ENCODE results near the gene RAPGEF5.

Gene RAPGEF5

DNA sequence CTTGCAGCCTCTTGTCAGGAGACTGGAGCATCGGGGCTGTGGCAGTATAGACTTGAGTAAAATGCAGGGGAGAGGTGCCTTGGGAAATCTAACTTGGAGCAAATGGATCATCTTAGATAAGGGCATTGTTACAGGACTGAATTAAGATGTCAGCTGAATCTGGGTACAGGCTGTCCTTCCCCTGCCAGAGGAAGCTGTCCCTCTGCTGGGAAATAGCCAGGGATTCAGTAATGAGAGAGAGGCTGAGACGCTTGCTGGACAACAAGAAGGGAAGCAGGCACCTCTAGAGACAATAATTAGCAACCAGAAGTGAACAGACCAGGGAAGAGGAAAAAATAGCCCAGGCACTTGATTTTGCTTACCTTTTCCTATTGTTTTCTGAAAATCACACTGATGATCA is 20.7 kb upstream of the RAPGEF5 start:
- DNase-seq (ENCODE audit: low read depth), result no peak

DNA sequence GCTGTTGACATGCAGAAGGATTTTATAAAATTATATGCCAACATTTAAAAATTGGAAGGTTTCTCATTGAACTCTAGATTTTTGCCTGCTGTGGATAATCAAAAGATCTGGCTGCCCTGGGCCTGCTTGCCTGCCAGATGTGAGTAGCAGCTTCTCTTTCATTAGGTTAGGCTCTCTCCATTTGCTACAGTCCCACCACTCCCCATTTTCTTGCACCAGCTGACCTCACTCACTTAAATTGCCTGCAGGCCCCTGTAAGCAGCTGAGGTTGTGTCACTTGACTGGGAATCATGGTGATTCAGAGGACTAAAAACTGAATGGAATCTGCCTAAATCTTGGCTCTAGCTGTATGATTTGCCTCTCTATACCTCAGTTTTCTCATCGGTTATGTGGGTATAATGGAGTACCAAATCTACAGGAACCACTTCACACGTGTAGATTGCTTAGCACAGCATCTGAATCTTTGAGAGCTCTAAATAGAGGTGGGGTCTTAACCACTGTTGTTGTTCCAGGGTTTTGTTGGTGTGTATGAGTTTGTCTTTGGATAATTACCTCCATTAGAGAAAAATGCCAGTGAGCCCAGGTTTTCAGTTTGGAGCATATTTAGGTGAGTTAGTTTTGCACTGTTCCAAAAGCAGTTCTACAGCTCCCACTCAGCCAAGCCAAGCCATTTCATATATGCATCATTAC is 18.6 kb upstream of the RAPGEF5 start:
- DNase-seq (ENCODE audit: low read depth), result no peak

DNA sequence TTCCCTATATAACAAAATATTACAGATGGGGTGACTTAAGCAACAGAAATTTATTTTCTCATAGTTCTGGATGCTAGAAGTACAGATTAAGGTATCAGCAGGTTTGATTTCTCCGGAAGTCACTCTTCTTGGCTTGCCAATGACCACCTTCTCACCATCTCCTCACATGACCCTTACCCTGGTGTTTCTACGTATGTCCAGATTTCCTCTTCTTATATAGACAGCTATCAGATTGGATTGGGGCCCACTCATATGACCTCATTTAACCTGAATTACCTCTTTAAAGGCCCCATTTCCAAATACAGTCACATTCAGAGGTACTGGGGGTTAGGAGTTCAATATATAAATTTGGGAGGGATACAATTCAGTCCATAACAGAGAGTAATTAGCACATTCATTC is 17.0 kb upstream of the RAPGEF5 start:
- no peak for DNase-seq (ENCODE audit: low read depth)

DNA sequence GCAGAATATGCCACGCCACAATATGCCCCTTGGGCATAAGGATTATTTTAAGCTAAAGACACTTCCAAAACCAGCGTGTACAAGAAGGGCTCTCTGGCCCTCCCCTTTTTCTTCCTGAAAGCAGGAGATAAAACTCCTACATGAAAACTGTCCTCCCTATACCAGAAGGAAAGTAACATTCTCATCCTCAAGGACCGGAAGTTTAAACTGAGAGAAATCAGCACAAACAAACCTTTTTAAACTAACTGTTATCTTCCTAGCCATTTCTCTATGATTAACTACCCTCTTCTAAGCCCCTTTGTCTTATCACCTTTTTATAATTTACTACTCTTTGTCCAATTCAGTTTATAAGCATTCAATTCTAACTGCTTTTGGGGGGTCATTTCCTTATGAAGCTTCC is 16.4 kb upstream of the RAPGEF5 start:
- DNase-seq (ENCODE audit: low read depth), result no peak

DNA sequence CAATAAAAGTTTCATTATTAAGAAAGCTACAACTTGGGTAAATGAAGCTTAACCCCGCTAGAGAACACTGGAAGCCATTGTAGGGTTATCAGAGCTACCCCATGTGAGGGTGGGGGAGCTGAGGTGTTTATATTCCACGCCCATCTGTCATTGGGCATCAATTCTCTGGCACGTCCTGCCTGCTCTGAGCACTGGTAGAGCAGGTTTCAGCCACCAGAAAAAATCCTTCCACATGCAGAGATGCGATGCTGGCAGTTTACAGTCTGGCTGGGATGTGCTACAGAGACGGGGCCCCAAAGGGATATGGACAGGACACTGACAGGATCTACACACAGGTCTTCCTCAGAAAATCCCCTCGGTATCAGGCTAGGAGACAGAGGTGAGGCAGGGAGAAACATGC is 15.9 kb upstream of the RAPGEF5 start:
- DNase-seq (ENCODE audit: low read depth), result no peak

DNA sequence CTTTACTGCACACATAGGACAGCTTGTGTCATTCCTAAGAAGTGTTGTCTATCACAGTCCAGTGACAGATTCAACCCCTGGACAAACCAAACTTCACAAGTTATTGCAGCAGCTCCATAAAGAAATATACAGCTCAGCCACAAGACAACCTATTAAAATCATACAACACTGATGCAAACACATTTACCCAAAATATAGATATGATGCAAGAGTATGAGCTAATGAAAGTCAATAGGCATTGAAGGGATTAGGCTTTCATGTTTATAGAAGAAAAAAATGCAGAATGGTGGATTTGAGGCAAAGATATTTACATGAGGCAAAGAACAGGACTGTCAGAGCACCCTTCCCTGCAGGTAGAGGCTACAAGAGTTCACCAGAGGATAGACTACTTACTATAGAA is 14.9 kb upstream of the RAPGEF5 start:
- DNase-seq (ENCODE audit: low read depth), result no peak

DNA sequence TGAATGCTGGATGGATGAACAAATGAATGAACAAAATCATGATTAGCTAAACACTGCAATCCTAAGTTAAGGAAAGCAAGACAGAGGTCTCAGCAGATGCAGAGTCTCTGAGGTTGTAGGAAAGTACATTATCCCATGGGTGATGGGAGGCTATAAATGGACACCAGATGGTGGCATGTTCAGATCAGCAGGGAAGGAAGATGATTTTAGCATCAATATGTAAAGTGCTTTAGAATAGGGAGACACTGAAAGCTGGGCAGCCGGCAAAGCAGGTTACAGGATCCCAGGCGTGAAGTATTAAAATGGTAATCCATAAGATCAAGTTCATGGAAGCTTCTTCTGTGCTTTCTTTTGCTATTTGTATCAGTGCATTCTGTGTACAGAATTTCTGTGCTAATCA is 7.9 kb upstream of the RAPGEF5 start:
- no peak for DNase-seq (ENCODE audit: low read depth)

DNA sequence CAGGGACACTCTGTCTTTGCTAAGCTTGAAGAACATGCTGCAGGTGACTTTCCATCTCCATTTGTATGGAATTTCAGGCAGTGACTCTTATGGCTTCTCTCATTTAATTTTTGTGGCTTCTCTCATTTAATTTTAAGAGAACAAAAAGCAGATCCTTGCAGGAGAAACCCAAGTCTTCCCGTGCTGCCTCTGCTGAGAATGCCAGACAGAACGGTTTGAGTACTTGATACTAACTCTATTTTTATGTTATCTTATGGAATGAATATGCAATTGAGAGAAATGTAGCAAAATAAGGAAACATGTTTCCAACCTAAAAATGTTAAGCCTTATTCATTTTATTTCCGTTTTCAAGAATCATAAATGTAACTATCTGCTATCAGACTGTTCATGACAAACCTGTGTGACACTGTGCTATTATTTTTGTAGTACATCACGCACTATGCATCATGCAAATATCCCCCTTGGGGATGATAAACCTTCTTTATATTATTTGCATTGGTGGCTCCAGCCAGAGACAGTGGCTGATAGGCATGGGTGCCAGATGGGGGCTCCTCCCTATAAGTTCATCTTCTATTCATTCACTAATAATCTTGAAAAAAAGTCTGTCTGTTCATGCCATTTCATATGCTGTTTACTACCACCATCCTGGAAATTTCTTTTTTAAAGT is 6.9 kb upstream of the RAPGEF5 start:
- no peak for DNase-seq (ENCODE audit: low read depth)

DNA sequence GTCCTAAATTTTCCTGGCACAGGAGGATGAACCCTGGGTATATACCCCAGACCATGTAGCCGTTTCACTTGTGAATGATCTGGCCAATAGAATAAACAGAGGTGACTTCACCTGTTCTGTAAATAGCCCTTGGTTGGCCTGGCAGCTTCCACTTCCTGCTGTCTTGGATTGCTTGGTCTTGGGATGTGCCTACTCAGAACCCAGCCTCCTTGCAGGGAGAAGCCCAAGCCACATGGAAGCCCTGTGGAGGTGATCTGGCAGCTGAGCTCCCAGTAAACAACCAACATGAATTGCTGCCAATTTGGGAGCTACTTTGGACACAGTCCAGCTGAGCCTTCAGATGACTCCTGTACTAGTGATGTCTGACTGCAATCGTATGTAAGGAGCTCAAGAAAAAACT is 4.8 kb upstream of the RAPGEF5 start:
- no peak for DNase-seq (ENCODE audit: low read depth)

DNA sequence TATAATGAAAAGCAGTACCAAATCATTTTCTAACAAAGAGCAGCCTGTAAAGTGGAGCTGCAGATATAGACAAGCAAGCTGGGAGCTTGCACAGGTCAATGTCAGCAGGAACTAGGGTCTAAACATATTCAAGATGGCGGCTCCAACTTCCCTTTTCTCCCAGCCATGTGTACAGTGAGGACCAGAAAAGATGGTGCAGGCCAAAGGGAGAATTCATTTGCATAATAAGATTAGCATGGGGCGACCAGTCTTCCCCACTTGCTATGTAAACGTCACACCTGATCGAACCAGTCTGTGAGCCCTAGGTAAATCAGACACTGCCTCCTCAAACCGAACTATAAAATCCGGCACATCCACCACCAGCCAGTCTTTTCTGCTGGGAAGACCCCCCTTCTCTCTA is 4.4 kb upstream of the RAPGEF5 start:
- DNase-seq (ENCODE audit: low read depth), result no peak

DNA sequence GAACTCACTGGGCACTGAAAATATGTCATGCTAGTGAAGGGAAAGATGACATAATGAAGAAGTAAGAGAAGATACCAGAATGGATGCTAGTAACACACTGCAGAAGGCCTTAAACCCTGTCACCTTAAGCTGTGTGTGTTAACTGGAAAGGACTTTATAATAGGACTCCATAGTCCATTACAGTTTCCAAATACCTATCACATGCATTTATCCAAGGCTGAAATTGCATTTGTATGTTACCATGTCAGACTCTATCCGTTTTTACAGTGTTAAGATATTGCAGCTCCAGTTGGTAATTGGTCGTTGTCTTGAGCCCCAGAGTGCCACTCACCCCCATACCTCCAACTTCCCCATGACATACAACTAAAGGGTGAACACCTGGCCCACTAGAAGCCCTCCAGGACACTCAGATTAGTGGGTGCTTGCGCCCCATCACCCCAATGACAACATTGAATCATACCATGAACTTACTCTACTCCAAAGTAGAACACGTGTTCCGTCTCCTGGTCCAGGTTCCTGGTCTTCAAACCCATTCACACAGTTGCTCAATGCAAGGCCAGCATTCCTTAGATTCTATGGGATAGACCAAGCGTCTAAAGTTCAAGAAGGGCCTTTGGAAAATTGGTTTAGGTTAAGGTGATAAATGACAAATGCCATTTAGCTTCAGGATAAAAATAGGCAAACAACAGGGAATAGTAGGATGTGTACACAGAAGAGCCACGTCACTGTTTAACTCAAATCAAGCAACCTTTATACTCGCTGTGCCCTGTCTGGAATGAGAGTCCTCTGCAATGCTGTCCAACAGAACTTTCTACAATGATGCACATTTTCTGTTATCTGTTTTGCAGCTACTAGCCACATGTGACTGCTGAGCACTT is 2.1 kb upstream of the RAPGEF5 start:
- no peak for DNase-seq (ENCODE audit: low read depth)

DNA sequence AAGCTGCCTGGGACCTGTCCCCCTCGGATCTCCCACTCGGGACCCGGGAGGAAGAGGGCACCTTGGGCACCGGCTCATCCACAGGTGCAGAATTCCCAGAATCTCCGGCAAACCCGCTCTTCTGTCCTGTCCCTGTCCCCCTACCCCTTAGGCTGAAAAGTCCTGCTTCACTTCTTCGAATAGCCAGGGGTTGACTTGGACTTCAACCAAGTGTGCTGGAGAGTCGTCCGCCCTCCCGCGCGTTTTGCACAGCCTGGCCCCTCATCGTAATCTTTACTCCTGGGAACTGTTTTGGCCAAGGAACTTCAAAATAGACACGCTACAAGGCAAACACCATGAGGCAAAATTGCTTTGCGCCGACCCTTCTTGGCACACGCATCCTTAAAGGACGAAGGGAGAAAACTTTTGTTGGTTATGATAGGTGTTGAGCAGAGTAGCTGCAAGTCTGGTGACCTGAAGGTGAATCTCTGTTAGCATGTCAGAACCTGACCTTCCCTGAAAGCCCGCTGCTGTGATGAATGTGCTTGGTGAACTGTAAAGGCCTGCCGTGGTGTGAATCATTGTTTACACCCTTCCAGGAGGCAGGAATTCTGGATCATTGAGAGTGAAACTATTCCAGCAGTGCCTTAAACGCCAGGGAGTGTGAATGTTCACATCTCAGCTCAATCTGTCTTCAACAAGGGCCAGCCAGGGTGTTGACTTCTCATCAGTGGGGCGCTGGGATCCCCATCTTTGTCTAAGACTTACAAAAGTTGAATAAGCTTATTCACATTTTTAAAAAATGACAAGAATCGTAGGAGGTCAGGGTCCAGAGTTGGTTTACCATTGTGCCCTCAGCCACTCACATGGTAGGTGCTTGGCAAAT is 589 bp upstream of the RAPGEF5 start:
- no peak for DNase-seq (ENCODE audit: low read depth)

DNA sequence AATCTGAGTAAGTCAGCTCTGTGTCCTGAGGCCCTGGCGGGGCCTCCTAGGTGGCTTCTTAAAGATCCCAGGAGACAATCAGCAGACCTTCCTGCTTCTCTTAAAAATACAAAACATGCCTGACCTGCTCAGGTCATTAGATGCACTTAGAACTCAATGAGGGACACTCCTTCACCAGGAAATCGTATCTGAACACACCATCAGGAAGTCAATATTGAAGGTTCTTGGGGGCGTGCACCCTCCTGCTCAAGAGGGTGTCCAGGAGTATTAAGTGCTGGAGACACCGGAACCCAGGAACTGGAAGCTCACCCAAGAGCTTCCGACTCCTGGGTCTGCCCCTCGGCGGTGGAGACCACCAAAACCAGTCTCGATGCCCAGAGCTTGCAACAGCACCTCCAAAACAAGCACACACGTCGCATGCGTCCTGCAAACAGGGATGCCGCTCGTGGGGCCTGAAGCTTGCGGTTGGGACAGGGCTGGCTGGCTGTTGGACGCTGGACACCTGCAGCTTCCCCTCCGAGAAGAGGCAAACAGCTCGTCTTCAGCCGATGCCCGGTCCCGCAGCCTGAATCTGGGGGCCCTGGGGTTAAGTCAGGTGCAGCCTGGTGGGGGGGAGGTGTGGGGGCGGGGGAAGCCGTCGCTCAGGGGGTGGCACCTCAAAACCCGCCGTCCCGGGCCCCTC is 803 bp downstream of the RAPGEF5 start:
- no peak for DNase-seq (ENCODE audit: low read depth)

DNA sequence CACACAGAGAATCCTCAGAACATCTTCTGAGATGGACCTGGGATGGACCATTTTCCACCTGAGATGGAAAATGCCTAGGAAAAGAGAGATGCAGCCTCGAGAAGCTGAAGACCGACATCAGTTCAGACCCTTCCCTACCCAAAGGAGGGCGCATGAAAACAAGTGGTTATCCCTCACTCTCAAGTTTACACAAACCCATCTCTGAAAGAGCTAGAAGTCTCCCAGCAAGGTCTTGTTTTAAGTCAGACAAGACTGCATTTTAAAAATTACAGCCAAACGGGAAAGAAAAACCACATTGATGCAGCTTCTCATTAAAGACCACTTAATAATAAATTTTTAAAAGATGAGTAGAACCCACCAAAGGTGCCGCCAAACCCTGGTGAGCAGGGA is 1.3 kb downstream of the RAPGEF5 start:
- no peak for DNase-seq (ENCODE audit: low read depth)

DNA sequence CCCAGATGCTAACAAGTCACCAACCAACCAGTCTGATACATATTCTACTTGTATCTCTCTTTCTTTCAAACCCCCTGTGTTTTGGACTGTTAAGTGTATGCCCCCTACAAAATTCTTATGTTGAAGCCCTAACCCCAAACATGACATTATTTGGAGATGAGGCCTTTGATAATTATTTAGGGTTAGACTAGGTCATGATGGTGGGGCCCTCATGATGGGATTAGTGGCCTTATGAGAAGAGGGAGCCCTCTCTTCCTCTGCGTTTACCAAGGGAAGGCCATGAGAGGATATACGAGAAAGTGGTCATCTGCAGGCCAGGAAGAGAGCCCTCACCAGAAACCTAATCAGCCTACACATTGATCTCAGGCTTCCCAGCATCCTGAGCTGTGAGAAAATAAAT is 2.5 kb downstream of the RAPGEF5 start:
- no peak for DNase-seq (ENCODE audit: low read depth)

DNA sequence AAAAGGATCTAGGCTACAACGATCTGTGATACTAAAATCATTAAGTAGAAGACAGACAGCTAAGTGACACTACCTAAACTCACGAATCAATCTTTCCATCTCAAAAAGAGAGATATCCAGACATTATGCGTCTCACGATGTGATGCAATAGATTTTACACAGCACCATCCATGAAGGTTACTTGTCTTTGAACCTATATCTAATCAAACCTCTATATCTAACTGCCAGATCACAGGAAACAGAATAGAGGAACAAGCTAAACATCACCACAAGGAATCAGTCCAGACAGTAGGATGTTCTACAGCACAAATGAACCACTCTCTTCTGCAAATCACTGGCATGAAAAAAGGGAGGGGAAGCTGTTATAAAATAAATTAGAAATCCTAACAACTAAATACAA is 4.1 kb downstream of the RAPGEF5 start:
- no peak for DNase-seq (ENCODE audit: low read depth)

DNA sequence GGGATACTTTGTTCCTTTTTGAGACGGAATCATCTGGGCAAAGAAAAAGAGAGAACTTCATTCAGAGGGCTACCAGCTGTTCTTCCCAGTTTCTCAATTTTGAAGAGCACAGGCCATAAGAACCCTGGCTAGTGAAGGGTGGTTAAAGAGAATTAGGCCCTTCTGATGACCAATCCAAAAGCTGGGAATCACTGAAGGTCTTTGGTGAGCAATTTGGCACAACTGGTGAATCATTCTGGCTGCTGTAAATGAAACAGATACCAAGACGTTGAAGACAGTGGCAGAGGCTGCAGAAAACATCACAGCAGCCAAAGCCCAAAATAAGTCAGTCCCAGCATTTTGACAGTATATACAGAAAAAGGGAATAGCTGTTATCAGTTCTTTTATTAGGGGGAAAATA is 5.1 kb downstream of the RAPGEF5 start:
- DNase-seq (ENCODE audit: low read depth), result no peak

DNA sequence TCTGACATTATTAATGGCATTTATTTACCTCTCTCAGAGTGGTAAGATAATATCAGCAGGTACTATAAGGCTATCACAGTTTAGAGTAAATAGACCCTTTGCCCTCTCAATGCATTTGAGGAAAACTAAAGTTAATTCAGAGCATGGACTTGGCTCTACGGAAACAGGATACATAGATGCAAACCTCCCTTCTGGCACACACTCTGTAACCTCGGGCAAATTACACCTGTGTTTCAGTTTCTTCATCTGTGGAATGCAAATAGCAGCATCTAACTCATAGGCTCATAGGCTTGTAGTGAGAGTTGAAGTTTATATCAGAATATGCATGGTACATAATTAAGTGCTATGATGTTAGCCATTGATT is 5.6 kb downstream of the RAPGEF5 start:
- no peak for DNase-seq (ENCODE audit: low read depth)

DNA sequence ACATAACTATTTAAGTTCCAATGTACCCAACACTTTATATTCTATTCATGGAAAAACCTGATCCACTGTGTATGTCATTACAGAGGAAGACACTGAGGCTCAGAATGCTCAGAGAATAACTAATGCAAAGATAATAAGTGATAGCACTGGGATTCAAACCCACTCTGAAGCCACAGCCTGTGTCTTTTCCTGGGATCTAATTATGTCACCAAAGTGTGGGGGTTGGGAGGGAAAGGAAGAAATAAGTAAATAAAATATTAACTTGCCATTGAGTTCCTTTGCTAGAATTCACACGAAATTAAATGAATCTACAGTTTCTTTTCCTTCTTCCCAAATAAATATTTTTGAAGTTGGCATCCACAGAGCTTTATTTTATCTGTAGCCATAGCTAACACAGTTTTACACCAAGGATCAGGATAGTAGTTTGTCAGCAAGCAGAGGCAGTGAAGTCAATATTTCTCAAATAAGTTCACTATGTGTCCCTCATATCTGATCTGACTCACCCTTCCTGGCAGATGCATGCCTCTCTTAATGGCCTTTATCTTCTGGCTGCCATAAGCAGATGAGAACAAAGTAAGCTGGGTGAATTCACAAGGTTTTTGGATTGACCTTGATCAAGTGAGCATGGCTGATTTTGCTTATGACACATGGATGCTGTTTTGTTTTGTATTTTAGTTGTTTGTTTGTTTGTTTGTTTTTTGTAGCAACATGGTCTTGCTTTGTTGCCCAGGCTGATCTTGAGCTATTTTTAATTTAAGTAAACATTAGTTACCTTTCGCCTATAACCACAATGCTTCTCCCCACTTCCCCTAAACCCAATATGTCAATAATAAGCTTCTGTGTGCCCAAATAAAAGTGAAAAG is 6.3 kb downstream of the RAPGEF5 start:
- DNase-seq (ENCODE audit: low read depth), result no peak

DNA sequence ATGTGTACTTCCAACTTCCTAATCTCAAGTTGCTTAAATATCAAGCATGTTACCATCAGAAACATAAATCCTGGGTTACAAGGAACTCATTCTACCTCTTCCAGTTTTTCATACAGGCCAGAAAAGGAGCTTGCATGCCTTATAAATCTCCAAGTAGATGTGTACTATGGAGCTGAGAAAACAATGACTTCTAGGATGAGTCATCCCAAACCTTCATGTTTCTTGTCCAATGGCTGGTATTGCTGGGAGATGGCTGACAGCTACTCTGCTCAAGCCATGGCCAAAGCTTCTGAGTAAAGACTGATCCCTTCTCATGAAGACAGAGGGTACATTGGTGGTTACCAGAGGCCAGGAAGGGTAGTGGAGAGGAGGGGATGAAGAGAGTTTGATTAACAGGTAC is 8.6 kb downstream of the RAPGEF5 start:
- no peak for DNase-seq (ENCODE audit: low read depth)

Data from CMK (cell line).